ENCODE data around the gene CYBC1.
"Not testable (repeated sequence)": the region's sequence is repeated elsewhere in the genome, so short reads cannot be mapped to it uniquely, and the experiment has no call there.

Gene CYBC1

DNA sequence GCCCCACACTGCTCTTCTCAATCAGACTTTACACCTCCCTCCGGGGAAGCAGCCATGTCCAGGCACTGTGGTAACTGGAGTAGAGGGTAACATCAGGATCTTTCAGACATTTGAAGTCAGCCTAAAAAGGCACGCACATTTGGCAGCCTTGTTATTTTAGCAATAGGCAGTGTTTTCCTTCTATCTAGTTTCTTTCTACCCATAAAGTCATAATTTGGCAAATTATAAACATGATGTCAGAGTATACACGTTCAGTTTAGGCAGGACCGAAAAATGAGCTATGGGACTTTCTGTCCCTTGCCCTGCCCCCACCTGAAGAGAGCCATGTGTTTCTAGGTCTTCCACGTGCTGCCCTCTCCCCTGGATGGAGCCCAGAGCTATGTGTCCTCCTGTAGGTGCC is 29.1 kb upstream of the CYBC1 start:
- no peak for DNase-seq (ENCODE audit: low read depth in 2 of 2)

DNA sequence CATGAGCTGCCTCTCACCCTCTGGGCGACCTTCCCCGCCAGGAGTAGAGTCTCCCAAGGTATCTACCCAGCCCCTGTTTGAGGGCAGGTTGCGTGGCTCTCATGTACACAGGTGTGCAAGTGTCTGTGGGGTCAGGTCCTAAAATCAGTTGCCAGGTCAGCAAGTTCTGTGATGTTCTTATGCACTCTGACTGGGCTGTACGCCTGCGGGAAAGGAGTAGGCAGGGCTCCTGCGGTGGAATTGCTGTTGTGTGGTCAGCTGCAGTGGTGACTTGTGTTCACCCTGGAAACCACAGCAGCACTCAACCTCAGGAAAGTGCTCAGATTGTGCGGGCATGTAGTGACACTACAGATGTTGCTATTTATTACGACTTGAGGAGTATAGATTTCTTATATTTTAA is 27.4 kb upstream of the CYBC1 start:
- no peak for DNase-seq (ENCODE audit: low read depth in 2 of 2)

DNA sequence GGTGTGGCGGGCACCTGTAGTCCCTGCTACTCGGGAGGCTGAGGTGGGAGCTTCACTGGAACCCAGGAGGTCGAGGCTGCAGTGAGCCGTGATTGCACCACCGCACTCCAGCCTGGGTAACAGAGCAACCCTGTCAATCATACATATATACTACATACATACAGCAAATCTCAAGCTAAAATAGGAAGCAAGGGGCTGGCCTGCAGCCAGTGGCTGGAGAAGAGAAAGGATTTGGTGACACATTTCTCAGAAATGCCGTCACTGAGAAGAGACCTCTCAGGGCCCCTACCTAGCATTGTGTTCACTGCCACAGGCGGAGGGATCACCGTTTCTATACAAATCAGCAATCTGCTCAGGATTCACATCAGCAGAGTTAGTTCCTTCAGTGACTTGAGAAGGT is 24.9 kb upstream of the CYBC1 start:
- no peak for DNase-seq (ENCODE audit: low read depth in 2 of 2)

DNA sequence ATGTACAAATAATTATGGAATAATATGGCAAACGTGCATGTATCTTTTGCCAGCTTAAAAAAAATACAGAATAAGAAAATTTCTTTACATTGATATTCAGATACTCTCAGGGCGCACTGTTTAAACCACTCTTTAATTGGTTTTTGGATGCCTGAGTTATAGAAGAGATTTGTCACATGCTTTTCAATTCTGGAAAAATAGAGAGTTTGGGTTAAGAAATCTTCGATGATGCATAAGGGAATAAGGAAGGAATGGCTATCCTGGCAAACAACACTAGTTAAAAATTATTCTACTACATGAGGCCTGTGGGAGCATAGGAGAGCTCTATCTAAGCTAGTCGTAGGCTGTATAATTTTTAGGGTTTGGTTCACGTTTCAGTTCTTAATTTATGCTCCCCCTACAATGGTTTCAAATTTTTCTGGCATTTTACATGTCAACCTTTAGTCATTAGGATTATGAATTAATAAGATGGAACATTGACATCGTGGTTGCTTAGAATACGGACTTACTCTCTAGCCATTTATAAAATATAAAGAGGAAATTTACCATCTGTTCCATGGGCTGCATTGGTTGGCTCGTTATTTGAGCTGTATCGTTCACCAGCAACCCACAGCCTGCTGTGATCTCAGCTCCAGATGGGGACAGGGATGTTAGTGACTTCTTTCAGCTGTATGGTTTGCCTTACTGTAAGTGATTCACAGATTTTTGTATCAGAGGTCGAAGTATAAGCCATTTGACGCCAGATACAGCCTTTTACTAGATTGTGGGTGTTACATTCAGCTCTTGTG is 23.9 kb upstream of the CYBC1 start:
- DNase-seq (ENCODE audit: low read depth in 2 of 2), result no peak

DNA sequence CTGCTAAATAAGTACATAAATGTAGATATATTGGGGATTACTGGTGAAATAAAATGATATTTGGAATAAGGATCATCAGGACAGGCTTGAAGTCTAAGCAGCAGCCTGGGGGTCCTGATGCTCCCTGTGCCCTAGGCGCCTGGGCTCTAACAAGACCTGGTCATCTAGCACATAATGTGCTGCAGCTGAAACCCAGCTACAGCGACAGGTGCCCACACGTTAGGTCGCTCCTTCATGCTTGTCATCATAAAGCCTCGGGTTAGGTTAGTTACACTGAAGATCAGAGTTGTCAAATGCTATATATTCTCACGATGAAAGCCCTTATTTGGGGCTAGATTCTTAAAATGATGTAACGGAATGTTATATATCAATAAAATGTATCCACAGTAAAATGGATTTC is 19.5 kb upstream of the CYBC1 start:
- no peak for DNase-seq (ENCODE audit: low read depth in 2 of 2)

DNA sequence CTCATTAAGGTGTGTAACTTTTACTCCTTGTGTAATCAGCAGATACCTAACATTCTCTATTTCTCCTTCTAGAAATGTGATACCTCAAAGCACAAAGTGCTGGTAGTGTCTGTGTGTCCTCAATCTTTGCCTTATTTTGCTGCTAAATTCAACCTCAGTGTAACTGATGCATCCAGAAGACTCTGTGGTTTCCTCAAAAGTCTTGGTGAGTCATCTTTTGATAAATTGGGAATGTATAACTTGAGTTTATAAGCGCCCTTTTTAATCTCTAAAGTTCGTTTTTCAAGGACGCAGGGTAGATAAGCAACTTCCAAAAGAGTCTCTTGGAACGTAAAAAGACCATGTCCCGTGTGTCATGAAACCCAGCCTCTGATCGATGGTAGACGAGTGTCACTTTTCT is 18.1 kb upstream of the CYBC1 start:
- DNase-seq (ENCODE audit: low read depth in 2 of 2), result no peak

DNA sequence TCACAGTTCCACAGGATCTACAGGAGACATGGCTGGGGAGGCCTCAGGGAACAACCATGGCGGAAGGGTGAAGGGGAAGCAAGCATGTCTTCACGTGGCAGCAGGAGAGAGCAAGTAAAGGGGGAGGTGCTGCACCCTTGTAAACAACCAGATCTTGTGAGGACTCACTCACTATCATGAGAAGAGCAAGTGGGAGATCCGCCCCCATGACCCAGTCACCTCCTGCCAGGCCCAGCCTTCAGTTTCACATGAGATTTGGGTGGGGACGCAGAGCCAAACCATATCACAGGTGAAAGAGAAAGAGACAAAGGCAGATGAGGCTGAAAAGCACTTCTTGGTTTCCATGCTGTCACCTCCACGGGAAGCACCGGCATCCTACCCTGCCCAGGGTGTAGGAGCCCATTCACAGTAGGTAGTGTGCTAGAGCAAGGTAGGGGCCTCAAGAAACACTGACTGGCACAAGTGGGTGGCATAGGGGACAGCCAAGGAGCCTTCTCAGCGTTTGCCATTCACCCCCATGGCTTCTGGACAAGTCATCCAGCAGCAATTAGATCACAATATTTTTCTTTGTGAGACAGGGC is 14.6 kb upstream of the CYBC1 start:
- DNase-seq (ENCODE audit: low read depth in 2 of 2), result no peak

DNA sequence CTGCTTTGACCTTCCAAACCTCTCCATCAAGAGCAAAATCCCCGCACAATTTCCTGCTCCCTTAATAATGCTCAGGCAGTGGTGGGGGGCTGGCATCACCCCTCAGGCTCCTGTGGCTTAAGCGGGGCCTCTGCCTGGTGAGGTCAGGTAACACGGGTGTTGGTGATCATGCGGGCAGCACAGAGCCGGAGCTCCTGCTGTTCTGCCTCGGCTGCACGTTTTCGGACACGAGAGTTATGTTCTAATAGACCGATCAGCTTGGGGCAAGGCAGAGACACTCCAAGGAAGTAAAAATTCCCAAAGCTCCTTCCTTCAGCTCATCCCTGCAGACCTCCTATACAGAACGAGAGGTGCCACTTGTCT is 14.0 kb upstream of the CYBC1 start:
- DNase-seq (ENCODE audit: low read depth in 2 of 2), result no peak

DNA sequence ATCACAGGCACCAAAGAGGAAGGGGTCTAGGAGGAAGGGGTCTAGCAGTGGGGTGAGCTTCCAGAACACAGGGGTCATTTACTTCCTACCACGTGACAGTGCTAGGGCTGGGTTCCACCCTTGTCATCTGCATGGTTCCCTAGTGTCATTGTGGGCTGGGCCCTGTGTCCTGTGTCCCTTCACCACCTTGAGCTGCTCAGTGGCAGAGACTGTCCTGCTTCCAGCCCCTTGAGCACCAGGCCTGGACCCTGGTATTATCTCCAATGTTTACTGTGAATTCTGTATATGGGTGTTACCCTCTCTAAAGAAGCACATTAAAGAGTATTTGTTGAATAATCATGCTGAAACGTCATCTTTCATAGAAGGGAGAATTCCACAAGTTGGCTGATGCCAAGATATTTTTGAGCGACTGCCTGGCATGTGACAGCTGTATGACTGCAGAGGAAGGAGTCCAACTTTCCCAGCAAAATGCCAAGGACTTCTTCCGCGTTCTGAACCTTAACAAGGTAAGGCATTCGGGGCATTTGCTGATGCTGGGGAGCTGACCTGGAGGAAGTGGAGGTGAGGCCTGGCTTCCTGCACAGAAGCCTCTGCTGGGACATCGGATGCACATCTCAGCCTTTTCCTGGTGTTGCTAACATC is 13.5 kb upstream of the CYBC1 start:
- no peak for DNase-seq (ENCODE audit: low read depth in 2 of 2)

DNA sequence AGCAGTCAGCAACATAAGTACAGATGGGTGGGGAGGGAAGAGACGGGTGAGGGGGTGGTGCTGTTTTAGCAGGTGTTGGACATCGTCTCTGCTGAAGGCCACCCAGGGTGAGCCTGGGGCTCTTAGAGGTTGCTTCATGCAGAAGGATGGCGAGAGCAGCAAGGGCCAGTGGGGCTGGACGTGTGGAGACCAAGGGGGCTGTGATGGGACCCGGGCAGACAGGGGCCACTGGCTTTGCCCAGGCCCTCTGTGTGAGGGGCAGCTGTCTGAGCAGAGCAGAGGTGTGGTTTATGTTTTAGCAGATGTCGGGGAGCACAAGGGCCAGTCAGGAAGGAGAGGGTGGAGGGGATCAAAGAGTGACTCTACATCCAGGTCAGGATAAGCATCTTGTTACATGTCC is 12.8 kb upstream of the CYBC1 start:
- DNase-seq (ENCODE audit: low read depth in 2 of 2), result no peak

DNA sequence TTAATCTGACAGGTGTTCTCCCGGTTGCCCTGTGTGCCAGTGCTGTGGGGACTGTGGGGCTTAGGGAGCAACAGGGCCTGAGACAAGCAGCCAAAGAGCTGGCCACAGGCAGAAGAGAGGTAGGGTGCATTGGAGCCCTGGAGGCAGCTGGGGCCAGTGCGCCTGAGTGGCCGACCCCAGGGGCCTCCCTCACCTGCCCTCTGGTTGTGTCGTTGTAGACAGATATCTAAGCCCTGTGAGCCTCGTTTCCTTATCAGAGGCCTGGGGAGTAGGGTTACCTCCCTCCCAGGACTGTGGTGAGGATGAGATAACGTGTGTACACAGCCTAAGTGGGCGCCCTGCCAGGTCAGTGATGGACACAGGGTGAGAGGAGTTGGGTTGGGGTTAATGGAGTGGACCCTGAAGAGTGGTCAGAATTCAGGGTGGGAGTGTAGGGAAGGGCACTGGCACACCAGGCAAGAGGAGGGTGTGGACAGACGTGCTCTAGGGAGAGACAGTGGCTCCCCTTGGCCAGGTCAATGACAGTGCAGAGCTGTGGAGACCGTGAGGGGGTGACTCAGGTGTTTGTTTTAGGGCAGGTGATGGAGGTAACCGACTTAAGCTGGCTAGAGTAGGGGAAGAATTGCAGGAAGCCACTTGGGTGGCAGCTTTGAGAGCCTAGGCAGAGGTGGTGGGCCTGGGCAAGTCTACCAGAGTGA is 11.4 kb upstream of the CYBC1 start:
- DNase-seq (ENCODE audit: low read depth in 2 of 2), result no peak

DNA sequence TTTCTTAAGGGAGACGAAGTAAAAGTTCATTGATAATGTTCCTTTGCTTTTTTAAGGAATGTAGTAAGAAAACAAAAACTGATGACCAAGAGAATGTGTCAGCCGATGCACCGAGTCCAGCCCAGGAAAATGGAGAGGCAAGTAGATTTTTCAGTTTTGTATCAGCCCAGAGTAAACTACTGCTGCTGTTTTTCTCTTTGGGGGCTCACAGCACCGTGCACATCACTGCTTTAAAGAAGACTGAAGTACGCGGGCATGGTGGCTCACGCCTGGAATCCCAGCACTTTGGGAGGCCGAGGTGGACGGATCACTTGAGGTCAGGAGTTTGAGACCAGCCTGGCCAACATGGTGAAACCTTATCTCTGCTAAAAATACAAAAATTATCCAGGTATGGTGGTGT is 9.4 kb upstream of the CYBC1 start:
- DNase-seq (ENCODE audit: low read depth in 2 of 2), result not testable (repeated sequence)

DNA sequence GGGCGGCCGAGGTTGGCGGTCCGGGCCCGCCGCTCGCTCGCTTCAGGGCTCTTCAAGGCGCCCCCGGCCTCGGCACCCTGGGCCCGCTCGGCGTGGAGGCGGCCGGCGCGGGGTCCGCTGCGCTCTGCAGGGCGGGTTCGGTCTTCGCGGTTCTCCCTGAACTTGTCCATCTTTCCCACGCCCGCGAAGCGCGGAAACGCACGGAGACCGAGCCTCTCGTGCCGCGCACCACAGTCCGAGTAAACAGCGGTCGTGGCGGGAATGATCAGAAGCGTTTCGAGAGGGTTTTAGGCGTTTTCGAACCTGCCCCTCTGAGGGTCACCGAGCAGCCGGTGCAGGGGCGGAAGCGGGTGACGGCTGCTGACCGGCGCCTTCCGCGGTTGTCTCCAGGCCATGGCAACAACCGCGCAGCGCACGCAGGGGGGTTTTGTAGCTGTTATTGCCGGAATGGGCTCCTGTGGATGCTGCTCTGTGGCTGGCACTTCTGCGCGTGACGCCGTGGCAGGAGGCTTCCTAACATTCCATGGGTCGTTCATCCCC is 8.4 kb upstream of the CYBC1 start:
- DNase-seq (ENCODE audit: low read depth in 2 of 2), result no peak

DNA sequence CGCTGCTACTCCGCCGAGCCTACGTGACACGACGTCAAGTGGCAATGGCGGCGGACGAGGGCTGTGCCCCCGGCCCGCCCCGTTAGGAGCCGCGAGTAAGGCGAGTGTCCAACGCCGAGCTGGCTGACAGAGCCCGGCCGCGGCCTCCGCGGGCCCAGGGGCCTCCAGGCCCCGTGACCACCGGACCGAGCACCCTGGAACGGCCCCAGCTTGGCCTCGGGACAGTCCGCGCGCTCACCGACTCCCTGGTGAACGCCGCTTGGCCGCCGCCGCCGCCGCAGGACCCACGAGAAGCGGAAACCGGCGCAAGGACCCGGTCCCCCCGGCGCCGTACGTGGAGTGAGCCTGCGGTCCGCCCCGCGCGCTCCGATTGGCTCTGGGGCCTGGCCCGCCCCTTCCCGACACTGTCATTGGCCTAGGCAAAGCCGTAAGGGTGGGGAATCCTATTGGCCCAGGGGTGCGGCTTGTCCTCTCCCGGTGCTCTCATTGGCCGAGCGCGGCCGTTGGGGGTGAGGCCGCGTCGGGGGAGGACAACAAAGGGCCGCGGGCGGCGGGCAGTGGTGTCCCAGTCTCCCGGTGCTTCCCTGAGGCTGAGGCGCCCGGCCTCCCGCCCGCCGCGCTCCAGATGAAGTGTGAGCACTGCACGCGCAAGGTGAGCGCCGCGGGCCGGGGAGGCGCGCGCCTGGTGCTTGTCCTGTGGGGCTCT is 7.8 kb upstream of the CYBC1 start, which contains the start of gene NARF:
NARF (plus strand) TSS at position 563 of the 706 bp plus-strand sequence; CDS start at position 626, 63 bp downstream.
- peak; percentile 92 for DNase-seq (ENCODE audit: low read depth in 2 of 2)

DNA sequence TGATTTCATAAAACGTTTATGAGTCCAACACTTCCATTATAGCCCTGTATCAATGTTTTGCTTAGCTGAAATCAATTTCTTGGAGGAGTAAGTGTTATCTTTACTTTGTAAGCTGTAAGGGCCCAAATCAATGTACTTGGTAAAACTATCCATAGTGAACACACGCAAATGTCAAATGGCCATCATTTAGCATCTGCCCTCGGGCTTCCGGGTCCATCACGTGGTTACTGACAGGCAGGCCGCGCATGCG is 7.3 kb upstream of the CYBC1 start:
- peak in 1 of 2 donors; percentile 89 for DNase-seq (ENCODE audit: low read depth in 2 of 2)

DNA sequence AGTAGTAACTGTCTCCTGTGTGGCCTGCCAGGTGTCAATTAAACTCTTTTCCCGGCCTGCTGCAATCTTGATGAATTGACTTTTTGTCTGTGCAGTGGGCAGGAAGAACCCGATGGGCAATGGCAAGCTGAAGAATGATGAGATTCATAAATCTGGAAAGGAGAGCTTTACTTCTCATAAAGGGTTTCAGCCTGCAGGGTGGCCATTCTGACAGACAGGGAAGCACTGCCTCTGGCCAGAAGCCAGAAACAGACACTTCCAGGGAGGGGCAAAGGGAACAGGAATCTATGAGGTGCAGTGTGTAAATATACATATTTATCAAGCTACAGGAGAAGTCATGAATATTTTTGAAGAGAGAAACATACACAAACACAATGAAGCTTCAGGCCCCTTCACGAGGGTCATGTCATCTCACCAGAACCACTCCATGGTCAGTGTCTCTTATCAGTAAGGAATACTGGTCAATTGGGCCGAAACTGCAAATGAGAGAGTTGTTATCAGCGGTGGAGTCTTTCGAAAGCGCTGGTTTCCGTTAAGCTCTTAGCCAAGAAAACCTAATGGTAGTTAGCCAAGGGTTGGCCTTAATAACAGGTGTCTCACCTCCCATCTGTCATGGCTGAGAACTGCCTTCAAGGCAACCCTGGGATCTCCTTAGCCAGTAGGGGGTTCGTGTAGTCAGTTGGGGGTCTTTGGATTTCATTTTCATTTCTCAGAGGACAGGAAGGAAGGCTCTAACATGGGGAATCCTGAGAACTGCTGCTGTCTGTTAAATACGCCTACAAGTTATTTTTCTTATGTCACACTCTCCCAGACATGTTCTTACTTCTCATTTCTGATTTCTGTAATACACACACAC is 6.7 kb upstream of the CYBC1 start:
- DNase-seq (ENCODE audit: low read depth in 2 of 2), result no peak

DNA sequence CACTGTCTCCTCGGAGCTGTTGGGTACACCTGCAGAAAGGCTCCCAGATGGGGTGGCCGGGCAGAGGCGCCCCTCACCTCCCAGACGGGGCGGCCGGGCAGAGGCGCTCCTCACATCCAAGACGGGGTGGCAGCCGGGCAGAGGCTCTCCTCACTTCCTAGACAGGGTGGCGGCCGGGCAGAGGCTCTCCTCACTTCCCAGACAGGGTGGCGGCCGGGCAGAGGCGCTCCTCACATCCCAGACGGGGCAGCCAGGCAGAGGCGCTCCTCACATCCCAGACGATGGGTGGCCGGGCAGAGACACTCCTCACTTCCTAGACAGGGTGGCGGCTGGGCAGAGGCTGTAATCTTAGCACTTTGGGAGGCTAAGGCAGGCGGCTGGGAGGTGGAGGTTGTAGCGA is 3.2 kb upstream of the CYBC1 start:
- not testable (repeated sequence) for DNase-seq (ENCODE audit: low read depth in 2 of 2)

DNA sequence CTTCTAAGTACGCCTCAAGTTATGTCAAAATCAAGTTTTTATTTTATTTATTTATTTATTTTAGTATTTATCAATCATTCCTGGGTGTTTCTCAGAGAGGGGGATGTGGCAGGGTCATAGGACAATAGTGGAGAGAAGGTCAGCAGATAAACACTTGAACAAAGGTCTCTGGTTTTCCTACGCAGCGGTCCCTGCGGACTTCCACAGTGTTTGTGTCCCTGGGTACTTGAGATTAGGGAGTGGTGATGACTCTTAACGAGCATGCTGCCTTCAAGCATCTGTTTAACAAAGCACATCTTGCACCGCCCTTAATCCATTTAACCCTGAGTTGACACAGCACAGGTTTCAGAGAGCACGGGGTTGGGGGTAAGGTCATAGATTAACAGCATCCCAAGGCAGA is 2.6 kb upstream of the CYBC1 start:
- not testable (repeated sequence) for DNase-seq (ENCODE audit: low read depth in 2 of 2)

DNA sequence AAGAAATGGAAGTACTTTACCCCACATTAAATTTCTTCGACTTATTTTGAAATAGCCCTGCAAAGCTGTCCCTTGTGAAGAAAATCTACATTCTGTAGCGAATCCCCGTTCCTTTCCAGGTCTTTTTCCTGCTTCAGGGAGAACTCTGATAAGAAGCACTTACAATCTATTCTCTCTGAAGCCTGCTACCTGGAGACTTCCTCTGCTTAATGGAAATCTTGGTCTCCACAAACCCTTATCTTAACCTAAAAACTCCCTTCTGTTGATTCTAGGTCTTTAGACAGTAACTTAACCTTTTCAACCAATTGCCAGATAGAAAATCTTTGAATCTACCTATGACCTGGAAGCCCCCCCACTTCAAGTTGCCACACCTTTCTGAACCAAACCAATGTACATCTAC is 1.6 kb upstream of the CYBC1 start:
- DNase-seq (ENCODE audit: low read depth in 2 of 2), result no peak

DNA sequence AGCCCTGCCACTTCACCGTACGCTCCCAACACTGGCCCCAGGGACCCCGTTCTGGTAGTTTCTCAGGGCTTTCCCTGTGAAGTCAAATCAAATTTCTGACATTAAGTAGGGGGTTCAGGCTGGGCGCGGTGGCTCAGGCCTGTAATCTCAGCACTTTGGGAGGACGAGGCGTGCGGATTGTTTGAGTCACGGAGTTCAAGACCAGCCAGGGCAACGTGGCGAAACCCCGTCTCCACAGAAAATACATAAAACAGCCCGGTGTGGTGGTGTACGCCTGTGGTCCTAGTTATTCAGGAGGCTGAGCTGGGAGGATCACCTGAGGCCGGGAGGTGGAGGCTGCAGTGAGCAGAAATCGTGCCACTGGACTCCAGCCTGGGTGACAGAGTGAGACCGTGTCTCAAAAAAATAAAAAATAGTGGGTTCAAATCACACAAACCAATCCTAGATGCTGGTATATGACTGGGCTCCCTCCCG is 632 bp downstream of the CYBC1 start:
- DNase-seq (ENCODE audit: low read depth in 2 of 2), result peak in 1 of 2 donors; percentile 9

Measured in activated CD8-positive, alpha-beta memory T cell treated with anti-CD3 and anti-CD28 coated beads for 4 hours (primary cell).